ENCODE data around the gene AKAP13.

- TF ChIP-seq REST (IDR thresholded peaks at IDR 0.05; ENCODE audit: borderline replicate concordance) (no peak), MXI1 (conservative IDR thresholded peaks at IDR 0.05; ENCODE audit: poor library complexity, severe bottlenecking) (no peak), EZH2 (IDR thresholded peaks at IDR 0.05; ENCODE audit: borderline replicate concordance, insufficient read depth, low read length, poor library complexity, severe bottlenecking) (no peak)
These were observed 344.6 kb downstream of the AKAP13 start for GRCh38 chr15:85725019-85725418.

All from neural cell (in vitro differentiated cells).